ENCODE measurements around the gene EIF1.
"Not testable (repeated sequence)": the region's sequence is repeated elsewhere in the genome, so short reads cannot be mapped to it uniquely, and the experiment has no call there.

DNA sequence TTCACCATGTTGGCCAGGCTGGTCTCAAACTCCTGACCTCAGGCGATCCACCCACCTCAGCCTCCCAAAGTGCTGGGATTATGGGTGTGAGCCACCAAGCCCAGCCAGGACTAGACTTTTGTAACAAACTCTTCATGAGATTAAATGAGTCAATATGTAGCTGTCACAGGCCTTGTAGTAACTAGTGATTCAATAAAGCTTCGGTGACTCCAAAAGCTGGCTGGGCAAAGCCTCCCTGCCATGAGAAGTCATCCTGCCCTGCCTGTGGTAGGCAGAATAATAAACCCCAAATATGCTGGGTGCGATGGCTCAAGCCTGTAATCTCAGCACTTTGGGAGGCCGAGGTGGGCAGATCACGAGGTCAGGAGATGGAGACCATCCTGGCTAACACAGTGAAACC lies 48.1 kb upstream of the EIF1 start:
- TF ChIP-seq JUN (IDR thresholded peaks at IDR 0.05; ENCODE audit: low read depth, low read length); SP1 (IDR thresholded peaks at IDR 0.05; ENCODE audit: low read depth, low read length); EP300 (IDR thresholded peaks at IDR 0.05; ENCODE audit: borderline replicate concordance in 1 of 2, low read depth in 2 of 2, low read length in 2 of 2); MAFK (IDR thresholded peaks at IDR 0.05; ENCODE audit: low read depth, low read length); EZH2 (IDR thresholded peaks at IDR 0.05; ENCODE audit: low read depth, low read length, severe bottlenecking); TAF1 (IDR thresholded peaks at IDR 0.05; ENCODE audit: low read depth, low read length); POLR2A (IDR thresholded peaks at IDR 0.05; ENCODE audit: control extremely low read depth in 1 of 2, low read depth in 2 of 2, low read length in 2 of 2): not testable (repeated sequence)
- TF ChIP-seq, protein P1, sequence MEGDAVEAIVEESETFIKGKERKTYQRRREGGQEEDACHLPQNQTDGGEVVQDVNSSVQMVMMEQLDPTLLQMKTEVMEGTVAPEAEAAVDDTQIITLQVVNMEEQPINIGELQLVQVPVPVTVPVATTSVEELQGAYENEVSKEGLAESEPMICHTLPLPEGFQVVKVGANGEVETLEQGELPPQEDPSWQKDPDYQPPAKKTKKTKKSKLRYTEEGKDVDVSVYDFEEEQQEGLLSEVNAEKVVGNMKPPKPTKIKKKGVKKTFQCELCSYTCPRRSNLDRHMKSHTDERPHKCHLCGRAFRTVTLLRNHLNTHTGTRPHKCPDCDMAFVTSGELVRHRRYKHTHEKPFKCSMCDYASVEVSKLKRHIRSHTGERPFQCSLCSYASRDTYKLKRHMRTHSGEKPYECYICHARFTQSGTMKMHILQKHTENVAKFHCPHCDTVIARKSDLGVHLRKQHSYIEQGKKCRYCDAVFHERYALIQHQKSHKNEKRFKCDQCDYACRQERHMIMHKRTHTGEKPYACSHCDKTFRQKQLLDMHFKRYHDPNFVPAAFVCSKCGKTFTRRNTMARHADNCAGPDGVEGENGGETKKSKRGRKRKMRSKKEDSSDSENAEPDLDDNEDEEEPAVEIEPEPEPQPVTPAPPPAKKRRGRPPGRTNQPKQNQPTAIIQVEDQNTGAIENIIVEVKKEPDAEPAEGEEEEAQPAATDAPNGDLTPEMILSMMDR (IDR thresholded peaks at IDR 0.05; ENCODE audit: control extremely low read depth in 1 of 3, insufficient read depth in 1 of 3, low read depth in 1 of 3, low read length in 3 of 3): not testable (repeated sequence)
- TF ChIP-seq, protein P2, sequence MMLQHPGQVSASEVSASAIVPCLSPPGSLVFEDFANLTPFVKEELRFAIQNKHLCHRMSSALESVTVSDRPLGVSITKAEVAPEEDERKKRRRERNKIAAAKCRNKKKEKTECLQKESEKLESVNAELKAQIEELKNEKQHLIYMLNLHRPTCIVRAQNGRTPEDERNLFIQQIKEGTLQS (IDR thresholded peaks at IDR 0.05; ENCODE audit: insufficient read depth, low read depth, low read length): not testable (repeated sequence)
